ENCODE data around the gene MAN1A2.

MAN1A2 gene

DNA sequence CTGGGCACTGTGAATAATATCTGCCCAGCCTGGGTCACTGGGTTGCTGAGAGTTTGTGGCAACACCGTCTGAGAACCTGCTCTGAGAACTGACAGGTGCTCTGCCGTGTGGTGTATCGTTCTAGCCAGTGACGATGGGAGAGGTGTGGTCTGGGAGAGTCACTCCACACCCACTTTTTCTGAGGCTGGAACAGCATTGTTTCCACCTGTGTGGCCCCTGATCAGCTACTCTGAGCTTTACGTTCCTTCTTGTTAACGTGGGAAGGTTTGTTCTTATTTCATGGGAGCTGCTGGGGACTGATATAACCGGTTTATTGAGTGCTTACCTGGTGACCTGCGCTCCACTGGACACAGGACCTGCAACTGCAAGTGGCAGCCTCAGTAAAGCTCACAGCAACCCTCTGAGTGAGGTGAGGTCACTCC lies 203.8 kb downstream of the MAN1A2 start:
- Histone ChIP-seq H4K8ac (ENCODE audit: low read length) (no peak overlapping the region), H4K91ac (ENCODE audit: low read length) (no peak overlapping the region), H3K4me1 (ENCODE audit: control insufficient read depth, insufficient read depth, low read depth, low read length) (peaks cover 5% of the 10 kb centered on the region), H3K4ac (ENCODE audit: low read depth in 1 of 2, low read length in 2 of 2) (no peak overlapping the region), H2BK12ac (ENCODE audit: low read length in 2 of 2) (no peak overlapping the region), H3K9me3 (ENCODE audit: control insufficient read depth, low read length) (no peaks in the 10 kb centered on the region), H3K79me1 (replicated peaks; ENCODE audit: low read length, poor library complexity, severe bottlenecking) (no peaks in the 10 kb centered on the region), H3K23ac (ENCODE audit: low read length in 2 of 2) (no peak overlapping the region), H2AFZ (ENCODE audit: low read depth, low read length) (no peak overlapping the region), H3K14ac (ENCODE audit: low read length in 2 of 2) (no peak overlapping the region), H3K9ac (ENCODE audit: low read length) (no peak overlapping the region), H2BK5ac (ENCODE audit: low read depth, low read length, poor library complexity, severe bottlenecking) (no peak overlapping the region), H3K27me3 (ENCODE audit: control insufficient read depth in 1 of 2, insufficient read depth in 1 of 2, low read length in 2 of 2) (peaks cover 9% of the 10 kb centered on the region in 2 experiments), H2BK15ac (ENCODE audit: low read depth, poor library complexity, severe bottlenecking) (no peak overlapping the region), H2AK5ac (ENCODE audit: low read length, severe bottlenecking) (no peak overlapping the region), H2BK120ac (ENCODE audit: low read depth, low read length) (no peak overlapping the region), H3K18ac (ENCODE audit: low read depth in 1 of 2, low read length in 2 of 2) (no peak overlapping the region), H3K27ac (ENCODE audit: low read length, poor library complexity, severe bottlenecking) (no peak overlapping the region), H3K36me3 (ENCODE audit: control insufficient read depth in 1 of 2, insufficient read depth in 2 of 2, low read depth in 1 of 2, low read length in 2 of 2) (no peaks in the 10 kb centered on the region), H3K4me2 (ENCODE audit: low read length, poor library complexity, severe bottlenecking) (no peak overlapping the region), H3K4me3 (ENCODE audit: insufficient read depth in 1 of 2, low read depth in 1 of 2, low read length in 2 of 2) (no peak overlapping the region)
- no peak for DNase-seq
- 76% methylated on average over 8 of the region's 8 CpGs for WGBS

DNA sequence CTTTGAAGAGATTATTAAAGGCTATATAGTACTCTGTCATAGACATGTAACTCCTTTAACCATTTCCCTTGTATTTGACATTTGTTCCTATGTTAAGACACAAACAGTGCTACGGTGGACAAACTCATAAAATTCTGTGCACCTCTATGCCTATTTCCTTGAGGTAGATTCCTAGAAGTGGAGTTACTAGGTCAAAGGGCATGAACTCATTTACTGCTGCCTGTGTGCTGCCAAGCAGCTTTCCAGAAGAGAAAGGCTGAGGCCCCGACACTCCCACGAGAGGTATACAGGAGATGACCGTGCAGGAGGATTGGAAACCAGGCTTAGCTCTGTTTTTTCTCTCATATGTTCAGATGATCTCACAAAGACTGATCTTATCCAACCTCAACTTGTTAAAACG lies 204.2 kb downstream of the MAN1A2 start:
- no peak overlapping the region for H3K4me2 ChIP-seq (ENCODE audit: low read length, poor library complexity, severe bottlenecking)
- no peak for DNase-seq
- H3K36me3 ChIP-seq (ENCODE audit: control insufficient read depth in 1 of 2, insufficient read depth in 2 of 2, low read depth in 1 of 2, low read length in 2 of 2): no peaks in the 10 kb centered on the region
- H4K8ac ChIP-seq (ENCODE audit: low read length): no peak overlapping the region
- H3K79me1 ChIP-seq (replicated peaks; ENCODE audit: low read length, poor library complexity, severe bottlenecking): no peaks in the 10 kb centered on the region
- H2BK12ac ChIP-seq (ENCODE audit: low read length in 2 of 2): no peak overlapping the region
- H3K9me3 ChIP-seq (ENCODE audit: control insufficient read depth, low read length): no peaks in the 10 kb centered on the region
- H4K91ac ChIP-seq (ENCODE audit: low read length): no peak overlapping the region
- H3K4me1 ChIP-seq (ENCODE audit: control insufficient read depth, insufficient read depth, low read depth, low read length): peaks cover 5% of the 10 kb centered on the region
- H3K27ac ChIP-seq (ENCODE audit: low read length, poor library complexity, severe bottlenecking): no peak overlapping the region
- no peak overlapping the region for H3K4me3 ChIP-seq (ENCODE audit: insufficient read depth in 1 of 2, low read depth in 1 of 2, low read length in 2 of 2)
- peaks cover 9% of the 10 kb centered on the region in 2 experiments for H3K27me3 ChIP-seq (ENCODE audit: control insufficient read depth in 1 of 2, insufficient read depth in 1 of 2, low read length in 2 of 2)
- H2AK5ac ChIP-seq (ENCODE audit: low read length, severe bottlenecking): no peak overlapping the region
- WGBS: 73% methylated on average over 5 of the region's 5 CpGs
- H3K23ac ChIP-seq (ENCODE audit: low read length in 2 of 2): no peak overlapping the region
- H3K18ac ChIP-seq (ENCODE audit: low read depth in 1 of 2, low read length in 2 of 2): no peak overlapping the region
- no peak overlapping the region for H2AFZ ChIP-seq (ENCODE audit: low read depth, low read length)
- H2BK120ac ChIP-seq (ENCODE audit: low read depth, low read length): no peak overlapping the region
- H3K4ac ChIP-seq (ENCODE audit: low read depth in 1 of 2, low read length in 2 of 2): no peak overlapping the region
- no peak overlapping the region for H2BK5ac ChIP-seq (ENCODE audit: low read depth, low read length, poor library complexity, severe bottlenecking)
- no peak overlapping the region for H3K9ac ChIP-seq (ENCODE audit: low read length)
- no peak overlapping the region for H3K14ac ChIP-seq (ENCODE audit: low read length in 2 of 2)
- H2BK15ac ChIP-seq (ENCODE audit: low read depth, poor library complexity, severe bottlenecking): no peak overlapping the region

DNA sequence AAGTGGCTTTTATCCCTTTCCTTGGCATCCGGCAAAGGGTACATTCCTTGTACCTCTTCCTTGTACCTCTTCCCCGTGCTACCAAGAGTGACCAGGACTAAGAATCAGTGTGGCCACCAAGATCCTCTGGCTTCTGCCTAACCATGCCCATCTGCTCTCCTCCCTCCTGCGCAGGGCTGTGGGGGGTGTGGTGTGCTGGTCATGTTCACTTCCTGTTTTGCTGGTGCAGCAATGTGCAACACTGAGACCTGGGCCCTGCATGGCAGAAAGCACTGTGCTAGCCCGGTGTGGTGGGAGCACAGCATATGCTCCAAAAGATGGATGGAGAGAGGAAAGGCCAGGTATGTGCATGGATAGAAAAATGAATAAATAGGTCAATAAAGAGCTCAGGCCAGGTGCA lies 205.3 kb downstream of the MAN1A2 start:
- Histone ChIP-seq H3K4me3 (ENCODE audit: insufficient read depth in 1 of 2, low read depth in 1 of 2, low read length in 2 of 2) (no peak overlapping the region), H4K8ac (ENCODE audit: low read length) (no peak overlapping the region), H3K4me1 (ENCODE audit: control insufficient read depth, insufficient read depth, low read depth, low read length) (peaks cover 5% of the 10 kb centered on the region), H2AFZ (ENCODE audit: low read depth, low read length) (no peak overlapping the region), H2BK120ac (ENCODE audit: low read depth, low read length) (no peak overlapping the region), H3K14ac (ENCODE audit: low read length in 2 of 2) (no peak overlapping the region), H3K27ac (ENCODE audit: low read length, poor library complexity, severe bottlenecking) (no peak overlapping the region), H2BK12ac (ENCODE audit: low read length in 2 of 2) (no peak overlapping the region), H3K36me3 (ENCODE audit: control insufficient read depth in 1 of 2, insufficient read depth in 2 of 2, low read depth in 1 of 2, low read length in 2 of 2) (no peaks in the 10 kb centered on the region), H3K4ac (ENCODE audit: low read depth in 1 of 2, low read length in 2 of 2) (no peak overlapping the region), H3K79me1 (replicated peaks; ENCODE audit: low read length, poor library complexity, severe bottlenecking) (no peaks in the 10 kb centered on the region), H2BK5ac (ENCODE audit: low read depth, low read length, poor library complexity, severe bottlenecking) (no peak overlapping the region), H3K18ac (ENCODE audit: low read depth in 1 of 2, low read length in 2 of 2) (no peak overlapping the region), H3K27me3 (ENCODE audit: control insufficient read depth in 1 of 2, insufficient read depth in 1 of 2, low read length in 2 of 2) (peaks cover 5 to 9% of the 10 kb centered on the region in 2 experiments), H4K91ac (ENCODE audit: low read length) (no peak overlapping the region), H3K9ac (ENCODE audit: low read length) (no peak overlapping the region), H2BK15ac (ENCODE audit: low read depth, poor library complexity, severe bottlenecking) (no peak overlapping the region), H3K4me2 (ENCODE audit: low read length, poor library complexity, severe bottlenecking) (no peak overlapping the region), H2AK5ac (ENCODE audit: low read length, severe bottlenecking) (no peak overlapping the region), H3K23ac (ENCODE audit: low read length in 2 of 2) (no peak overlapping the region), H3K9me3 (ENCODE audit: control insufficient read depth, low read length) (no peaks in the 10 kb centered on the region)
- no peak for DNase-seq
- 87% methylated on average over 3 of the region's 4 CpGs for WGBS

DNA sequence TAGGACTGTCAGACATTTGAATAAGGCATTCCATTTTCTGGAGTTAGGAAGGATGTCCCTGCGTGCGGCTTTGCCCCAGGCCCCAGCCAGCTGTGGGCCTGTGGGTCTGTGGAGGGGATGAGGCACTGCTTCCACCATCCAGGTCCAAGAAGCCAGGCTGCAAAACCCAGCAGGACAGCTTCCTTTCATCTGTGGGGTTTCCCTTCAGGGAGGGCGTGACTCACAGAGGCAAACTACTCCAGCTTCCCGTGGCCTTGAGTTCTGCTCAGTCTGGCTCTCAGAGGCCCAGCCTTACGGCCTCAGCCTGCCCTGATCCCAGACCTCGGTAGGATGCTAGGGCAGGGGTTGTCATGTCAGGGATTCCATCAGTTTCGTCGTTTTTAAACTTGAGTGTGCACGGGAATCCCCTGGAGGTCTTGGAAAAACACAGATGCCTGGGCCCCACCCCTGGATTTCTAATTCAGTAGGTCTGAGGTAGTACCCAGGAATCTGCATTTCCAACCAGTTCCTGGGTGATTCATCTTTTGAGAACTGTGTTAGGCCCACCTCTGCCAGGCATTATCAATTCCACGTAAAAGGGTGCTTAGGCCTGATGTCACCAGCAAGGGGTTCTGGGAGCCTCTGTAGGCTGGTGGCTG lies 206.3 kb downstream of the MAN1A2 start:
- H3K9me3 ChIP-seq (ENCODE audit: control insufficient read depth, low read length): no peaks in the 10 kb centered on the region
- no peak overlapping the region for H3K4me2 ChIP-seq (ENCODE audit: low read length, poor library complexity, severe bottlenecking)
- no peak overlapping the region for H3K4me3 ChIP-seq (ENCODE audit: insufficient read depth in 1 of 2, low read depth in 1 of 2, low read length in 2 of 2)
- H2AFZ ChIP-seq (ENCODE audit: low read depth, low read length): no peak overlapping the region
- no peak overlapping the region for H4K8ac ChIP-seq (ENCODE audit: low read length)
- H2BK12ac ChIP-seq (ENCODE audit: low read length in 2 of 2): no peak overlapping the region
- H3K27ac ChIP-seq (ENCODE audit: low read length, poor library complexity, severe bottlenecking): no peak overlapping the region
- H3K27me3 ChIP-seq (ENCODE audit: control insufficient read depth in 1 of 2, insufficient read depth in 1 of 2, low read length in 2 of 2): peaks cover 4 to 5% of the 10 kb centered on the region in 2 experiments
- H2BK15ac ChIP-seq (ENCODE audit: low read depth, poor library complexity, severe bottlenecking): no peak overlapping the region
- H2BK5ac ChIP-seq (ENCODE audit: low read depth, low read length, poor library complexity, severe bottlenecking): no peak overlapping the region
- H3K4me1 ChIP-seq (ENCODE audit: control insufficient read depth, insufficient read depth, low read depth, low read length): peaks cover 5% of the 10 kb centered on the region
- peak; percentile 12 for DNase-seq
- no peak overlapping the region for H3K4ac ChIP-seq (ENCODE audit: low read depth in 1 of 2, low read length in 2 of 2)
- H3K18ac ChIP-seq (ENCODE audit: low read depth in 1 of 2, low read length in 2 of 2): no peak overlapping the region
- no peaks in the 10 kb centered on the region for H3K79me1 ChIP-seq (replicated peaks; ENCODE audit: low read length, poor library complexity, severe bottlenecking)
- no peak overlapping the region for H3K14ac ChIP-seq (ENCODE audit: low read length in 2 of 2)
- 81% methylated on average over 10 of the region's 10 CpGs for WGBS
- H3K36me3 ChIP-seq (ENCODE audit: control insufficient read depth in 1 of 2, insufficient read depth in 2 of 2, low read depth in 1 of 2, low read length in 2 of 2): no peaks in the 10 kb centered on the region
- peak overlapping the region in 1 of 2 experiments; percentile 37 for H3K23ac ChIP-seq (ENCODE audit: low read length in 2 of 2)
- no peak overlapping the region for H4K91ac ChIP-seq (ENCODE audit: low read length)
- H2BK120ac ChIP-seq (ENCODE audit: low read depth, low read length): no peak overlapping the region
- no peak overlapping the region for H2AK5ac ChIP-seq (ENCODE audit: low read length, severe bottlenecking)
- no peak overlapping the region for H3K9ac ChIP-seq (ENCODE audit: low read length)

Data from mesenchymal stem cell (in vitro differentiated cells and primary cell).